Measurements from ENCODE around the gene SETD1A. TPM values are rescaled to one million over a fixed set of nuclear protein-coding genes. Genes with fewer than 3 reads are reported as not detected.

The SETD1A gene
- total RNA-seq, 1 experiment from 2014 or later: 4.3 TPM

- Histone ChIP-seq H3K4me2 (ENCODE audit: low read depth, low read length, poor library complexity, severe bottlenecking) (no peak overlapping the region), H3K4me1 (ENCODE audit: low read length) (peaks cover 14% of the 10 kb centered on the region), H3K9me2 (replicated peaks; ENCODE audit: insufficient read depth, low read length) (no peaks in the 10 kb centered on the region), H3K4me3 (ENCODE audit: low read length) (no peak overlapping the region), H3K36me3 (ENCODE audit: insufficient read depth, low read length) (peaks cover 12% of the 10 kb centered on the region; the same call in 1 of the 2 replicates), H2AFZ (ENCODE audit: low read length) (no peak overlapping the region), H4K20me1 (ENCODE audit: insufficient read depth, low read depth, low read length) (no peaks in the 10 kb centered on the region), H3K27me3 (ENCODE audit: low read length) (no peaks in the 10 kb centered on the region), H3K9ac (ENCODE audit: low read length) (0 out of 2 replicates have a peak overlapping the region, but pooled peaks have one; percentile 15), H3K27ac (ENCODE audit: low read length) (no peak overlapping the region), H3K9me3 (ENCODE audit: low read length) (no peaks in the 10 kb centered on the region), H3K79me2 (ENCODE audit: low read length) (peaks cover 14% of the 10 kb centered on the region)
- DNase-seq: no peak
These were observed 30.4 kb upstream of the SETD1A start for GRCh38 chr16:30926937-30927788.

DNA sequence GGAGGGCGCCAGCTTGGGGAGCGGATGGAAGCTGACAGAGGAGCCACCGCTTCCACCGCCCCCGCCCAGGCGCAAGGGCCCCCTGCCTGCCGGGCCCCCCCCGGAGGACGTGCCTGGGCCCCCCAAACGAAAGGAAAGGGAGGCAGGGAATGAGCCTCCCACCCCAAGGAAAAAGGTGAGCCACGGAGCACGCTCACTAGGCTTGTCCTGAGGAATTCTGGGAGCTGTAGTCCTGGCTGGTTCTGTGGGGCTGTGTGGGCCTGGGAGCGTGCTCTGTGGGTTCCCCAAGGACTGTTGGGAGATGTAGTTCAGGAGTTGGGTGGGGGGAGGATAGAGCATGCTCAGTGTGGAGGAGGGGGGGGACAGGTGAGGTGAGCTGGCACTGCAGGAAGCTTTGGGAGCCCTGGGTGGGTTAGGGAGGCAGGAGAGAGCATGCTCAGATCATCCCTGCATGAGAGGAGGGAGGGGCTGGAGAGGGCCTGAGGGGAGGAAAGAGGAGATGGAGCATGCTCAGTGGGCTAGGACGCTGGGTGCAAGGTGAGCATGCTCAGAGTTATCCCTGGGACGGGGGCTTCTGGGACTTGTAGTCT, 29.7 kb upstream of the SETD1A start:
- H3K4me1 ChIP-seq (ENCODE audit: low read length): peaks cover 13% of the 10 kb centered on the region
- no peak overlapping the region for H3K9ac ChIP-seq (ENCODE audit: low read length)
- no peak overlapping the region for H3K27ac ChIP-seq (ENCODE audit: low read length)
- peaks cover 14% of the 10 kb centered on the region for H3K79me2 ChIP-seq (ENCODE audit: low read length)
- peaks cover 12% of the 10 kb centered on the region; the same call in 1 of the 2 replicates for H3K36me3 ChIP-seq (ENCODE audit: insufficient read depth, low read length)
- H3K27me3 ChIP-seq (ENCODE audit: low read length): no peaks in the 10 kb centered on the region
- no peak overlapping the region for H2AFZ ChIP-seq (ENCODE audit: low read length)
- no peaks in the 10 kb centered on the region for H4K20me1 ChIP-seq (ENCODE audit: insufficient read depth, low read depth, low read length)
- peak; percentile 89 for DNase-seq
- no peaks in the 10 kb centered on the region for H3K9me3 ChIP-seq (ENCODE audit: low read length)
- H3K4me3 ChIP-seq (ENCODE audit: low read length): no peak overlapping the region
- no peaks in the 10 kb centered on the region for H3K9me2 ChIP-seq (replicated peaks; ENCODE audit: insufficient read depth, low read length)
- no peak overlapping the region for H3K4me2 ChIP-seq (ENCODE audit: low read depth, low read length, poor library complexity, severe bottlenecking)

- no peak overlapping the region for H3K4me2 ChIP-seq (ENCODE audit: low read depth, low read length, poor library complexity, severe bottlenecking)
- H3K36me3 ChIP-seq (ENCODE audit: insufficient read depth, low read length): peaks cover 12% of the 10 kb centered on the region; the same call in 1 of the 2 replicates
- no peaks in the 10 kb centered on the region for H3K9me3 ChIP-seq (ENCODE audit: low read length)
- no peak overlapping the region for H3K9ac ChIP-seq (ENCODE audit: low read length)
- no peaks in the 10 kb centered on the region for H3K9me2 ChIP-seq (replicated peaks; ENCODE audit: insufficient read depth, low read length)
- H3K4me3 ChIP-seq (ENCODE audit: low read length): no peak overlapping the region
- H3K27ac ChIP-seq (ENCODE audit: low read length): no peak overlapping the region
- no peaks in the 10 kb centered on the region for H3K27me3 ChIP-seq (ENCODE audit: low read length)
- peaks cover 14% of the 10 kb centered on the region for H3K79me2 ChIP-seq (ENCODE audit: low read length)
- no peak overlapping the region for H2AFZ ChIP-seq (ENCODE audit: low read length)
- DNase-seq: no peak
- no peaks in the 10 kb centered on the region for H4K20me1 ChIP-seq (ENCODE audit: insufficient read depth, low read depth, low read length)
- H3K4me1 ChIP-seq (ENCODE audit: low read length): peaks cover 13% of the 10 kb centered on the region
These were observed 29.2 kb upstream of the SETD1A start for GRCh38 chr16:30928390-30928789.

- Histone ChIP-seq H3K79me2 (ENCODE audit: low read length) (peaks cover 14% of the 10 kb centered on the region), H3K4me1 (ENCODE audit: low read length) (peaks cover 13% of the 10 kb centered on the region), H3K4me3 (ENCODE audit: low read length) (no peak overlapping the region), H3K9me3 (ENCODE audit: low read length) (no peaks in the 10 kb centered on the region), H3K9me2 (replicated peaks; ENCODE audit: insufficient read depth, low read length) (no peaks in the 10 kb centered on the region), H4K20me1 (ENCODE audit: insufficient read depth, low read depth, low read length) (no peaks in the 10 kb centered on the region), H2AFZ (ENCODE audit: low read length) (no peak overlapping the region), H3K4me2 (ENCODE audit: low read depth, low read length, poor library complexity, severe bottlenecking) (no peak overlapping the region), H3K27ac (ENCODE audit: low read length) (no peak overlapping the region), H3K27me3 (ENCODE audit: low read length) (no peaks in the 10 kb centered on the region), H3K36me3 (ENCODE audit: insufficient read depth, low read length) (peaks cover 12% of the 10 kb centered on the region; the same call in 1 of the 2 replicates), H3K9ac (ENCODE audit: low read length) (no peak overlapping the region)
- DNase-seq: no peak
These were observed 28.4 kb upstream of the SETD1A start for GRCh38 chr16:30929167-30929566.

GRCh38 chr16:30930160-30930571, 27.4 kb upstream of the SETD1A start:
- H3K4me1 ChIP-seq (ENCODE audit: low read length): peaks cover 5% of the 10 kb centered on the region
- no peak overlapping the region for H3K4me3 ChIP-seq (ENCODE audit: low read length)
- H3K36me3 ChIP-seq (ENCODE audit: insufficient read depth, low read length): peaks cover 12% of the 10 kb centered on the region; the same call in 1 of the 2 replicates
- peaks cover 6% of the 10 kb centered on the region; the same call in 1 of the 2 replicates for H3K79me2 ChIP-seq (ENCODE audit: low read length)
- no peak overlapping the region for H2AFZ ChIP-seq (ENCODE audit: low read length)
- no peak overlapping the region for H3K9ac ChIP-seq (ENCODE audit: low read length)
- no peaks in the 10 kb centered on the region for H3K27me3 ChIP-seq (ENCODE audit: low read length)
- no peaks in the 10 kb centered on the region for H3K9me2 ChIP-seq (replicated peaks; ENCODE audit: insufficient read depth, low read length)
- no peak overlapping the region for H3K27ac ChIP-seq (ENCODE audit: low read length)
- no peak overlapping the region for H3K4me2 ChIP-seq (ENCODE audit: low read depth, low read length, poor library complexity, severe bottlenecking)
- no peaks in the 10 kb centered on the region for H4K20me1 ChIP-seq (ENCODE audit: insufficient read depth, low read depth, low read length)
- H3K9me3 ChIP-seq (ENCODE audit: low read length): no peaks in the 10 kb centered on the region
- DNase-seq: no peak

DNA sequence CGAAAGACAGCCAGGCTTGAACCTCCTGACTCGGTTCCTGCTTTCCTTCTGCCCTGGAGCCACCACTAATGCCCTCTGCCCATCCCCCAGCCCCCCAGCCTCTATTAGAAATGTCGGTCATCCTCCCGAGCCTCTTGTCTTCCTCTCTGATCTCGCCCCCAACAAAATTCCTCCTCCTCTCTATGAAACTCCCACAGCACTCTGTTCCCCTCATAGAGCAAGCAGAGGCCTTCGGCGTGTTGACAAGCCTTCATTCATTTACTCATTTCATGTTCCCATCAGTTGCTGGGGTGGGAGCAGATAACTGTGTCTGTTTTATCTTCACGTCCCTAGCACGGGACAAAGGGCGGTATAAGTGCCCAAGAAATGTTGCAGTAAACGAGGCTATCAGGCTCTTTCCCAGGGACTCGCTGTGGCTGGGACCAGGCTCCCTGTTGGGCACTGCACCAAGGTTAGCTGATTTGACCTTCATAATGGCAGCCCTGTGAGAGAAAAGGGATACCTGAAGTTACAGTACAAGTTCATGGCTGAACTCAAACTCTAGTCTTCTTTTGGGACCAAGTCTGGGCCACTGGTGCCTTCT, 26.4 kb upstream of the SETD1A start:
- 0 out of 2 replicates have a peak, but pooled peaks cover 3% of the 10 kb centered on the region for H3K79me2 ChIP-seq (ENCODE audit: low read length)
- no peaks in the 10 kb centered on the region for H3K9me3 ChIP-seq (ENCODE audit: low read length)
- H3K9ac ChIP-seq (ENCODE audit: low read length): no peak overlapping the region
- no peaks in the 10 kb centered on the region for H4K20me1 ChIP-seq (ENCODE audit: insufficient read depth, low read depth, low read length)
- H3K4me1 ChIP-seq (ENCODE audit: low read length): peaks cover 3% of the 10 kb centered on the region; the same call in 1 of the 2 replicates
- no peaks in the 10 kb centered on the region for H3K27me3 ChIP-seq (ENCODE audit: low read length)
- H3K36me3 ChIP-seq (ENCODE audit: insufficient read depth, low read length): peaks cover 12% of the 10 kb centered on the region; the same call in 1 of the 2 replicates
- H3K4me2 ChIP-seq (ENCODE audit: low read depth, low read length, poor library complexity, severe bottlenecking): no peak overlapping the region
- H3K9me2 ChIP-seq (replicated peaks; ENCODE audit: insufficient read depth, low read length): no peaks in the 10 kb centered on the region
- H3K4me3 ChIP-seq (ENCODE audit: low read length): no peak overlapping the region
- no peak for DNase-seq
- H3K27ac ChIP-seq (ENCODE audit: low read length): no peak overlapping the region
- no peak overlapping the region for H2AFZ ChIP-seq (ENCODE audit: low read length)

- Histone ChIP-seq H3K27me3 (ENCODE audit: low read length) (no peaks in the 10 kb centered on the region), H3K27ac (ENCODE audit: low read length) (no peak overlapping the region), H3K9me3 (ENCODE audit: low read length) (no peaks in the 10 kb centered on the region), H3K9ac (ENCODE audit: low read length) (no peak overlapping the region), H3K4me1 (ENCODE audit: low read length) (no peaks in the 10 kb centered on the region), H3K9me2 (replicated peaks; ENCODE audit: insufficient read depth, low read length) (no peaks in the 10 kb centered on the region), H3K79me2 (ENCODE audit: low read length) (no peaks in the 10 kb centered on the region), H3K4me2 (ENCODE audit: low read depth, low read length, poor library complexity, severe bottlenecking) (no peak overlapping the region), H2AFZ (ENCODE audit: low read length) (no peak overlapping the region), H3K36me3 (ENCODE audit: insufficient read depth, low read length) (peaks cover 9% of the 10 kb centered on the region; the same call in 1 of the 2 replicates), H4K20me1 (ENCODE audit: insufficient read depth, low read depth, low read length) (no peaks in the 10 kb centered on the region), H3K4me3 (ENCODE audit: low read length) (no peak overlapping the region)
- peak; percentile 75 for DNase-seq
These were observed 22.6 kb upstream of the SETD1A start for GRCh38 chr16:30934827-30935557.
